Activated CD4-positive, alpha-beta T cell treated with anti-CD3 and anti-CD28 coated beads, Interleukin-2, amount 50 U/mL, for 1 hour (primary cell): ENCODE results near the gene WWTR1.
A peak's percentile ranks its signal among the peaks of the same experiment; 100 is the strongest.

Source experiments
- DNase-seq: peaks from one replicate; pipeline ENCODE4 v3.0.0-alpha.2; 2020

WWTR1 gene

GRCh38 chr3:149657926-149658743 lies at the start of gene WWTR1:
WWTR1 (minus strand) TSS chr3:149658025; CDS start chr3:149657306, 719 bp downstream.
- DNase-seq, result peak; percentile 2

DNA sequence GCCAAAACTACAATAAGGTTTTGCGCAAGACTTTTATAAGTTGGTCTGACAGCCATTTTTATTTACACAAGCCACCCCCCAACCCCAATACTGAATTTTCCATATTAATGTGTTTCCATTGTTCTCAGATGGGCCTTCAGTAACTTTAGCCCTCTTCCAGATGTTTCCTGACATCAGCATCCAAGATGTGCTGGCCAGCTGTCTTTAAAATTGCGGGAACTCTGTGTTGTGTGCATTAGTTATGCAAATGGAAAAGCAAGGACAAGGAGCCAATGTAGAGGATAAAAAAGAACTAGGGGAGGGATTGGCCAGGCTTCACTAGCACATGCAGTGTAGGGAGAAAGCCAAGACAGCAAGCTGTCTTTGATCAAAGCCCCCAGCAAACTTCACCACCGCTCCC lies 49.1 kb upstream of the WWTR1 start:
- DNase-seq, result no peak

GRCh38 chr3:149705416-149705815 lies 47.6 kb upstream of the WWTR1 start:
- no peak for DNase-seq

- DNase-seq, result no peak
These were observed 45.6 kb upstream of the WWTR1 start for GRCh38 chr3:149703466-149703865.

- no peak for DNase-seq
These were observed 45.0 kb upstream of the WWTR1 start for GRCh38 chr3:149702691-149703441.

- DNase-seq, result no peak
These were observed 44.1 kb upstream of the WWTR1 start for GRCh38 chr3:149701977-149702350.

- no peak for DNase-seq
These were observed 43.6 kb upstream of the WWTR1 start for GRCh38 chr3:149701206-149701976.

GRCh38 chr3:149688122-149688757 lies 30.4 kb upstream of the WWTR1 start:
- DNase-seq, result no peak

DNA sequence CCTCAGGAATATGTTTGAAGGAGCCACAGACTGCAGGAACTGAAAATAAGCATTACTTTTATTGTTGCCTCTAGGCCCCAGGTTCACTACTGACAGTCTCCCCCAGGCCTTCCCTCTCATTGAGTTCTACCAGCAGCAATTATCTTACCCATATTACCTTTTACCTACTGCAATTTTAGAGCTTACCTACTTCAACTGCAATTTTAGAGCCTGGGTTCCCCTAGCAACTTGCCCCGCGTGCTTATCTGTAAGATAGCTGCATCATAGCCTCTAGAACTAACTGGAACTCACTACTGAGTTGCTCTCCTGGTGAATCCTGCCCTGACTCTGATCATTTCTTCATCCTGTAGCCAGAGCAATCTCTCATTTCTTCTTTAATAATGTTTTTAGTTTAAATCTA lies 29.2 kb upstream of the WWTR1 start:
- DNase-seq, result no peak

DNA sequence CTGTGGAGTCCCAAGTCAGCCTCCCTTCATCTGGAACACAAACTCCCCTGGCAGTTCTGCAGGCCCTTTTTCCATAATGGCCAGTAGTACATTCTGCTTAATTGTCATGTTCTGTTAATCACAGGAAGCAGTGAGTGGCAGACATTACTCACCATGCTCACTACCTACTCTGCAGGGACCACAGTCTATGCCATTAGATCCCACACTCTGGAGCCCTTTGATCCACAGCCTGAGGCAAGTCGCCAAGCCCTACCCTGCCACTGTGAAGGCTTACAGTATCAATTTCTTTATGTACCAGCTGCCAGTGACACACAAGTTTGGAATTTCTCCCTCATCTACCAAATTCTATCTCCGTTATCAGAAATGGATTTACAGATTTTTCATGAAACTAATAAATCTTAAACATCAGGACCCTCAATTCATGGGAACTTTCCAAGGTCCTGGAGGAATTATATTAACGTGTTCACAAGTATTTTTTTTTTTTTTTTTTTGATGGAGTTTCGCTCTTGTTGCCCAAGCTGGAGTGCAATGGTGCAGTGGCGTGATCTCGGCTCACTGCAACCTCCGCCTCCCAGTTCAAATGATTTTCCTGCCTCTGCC lies 20.6 kb upstream of the WWTR1 start:
- DNase-seq, result peak; percentile 2

- no peak for DNase-seq
These were observed 15.6 kb upstream of the WWTR1 start for GRCh38 chr3:149673393-149673792.

DNA sequence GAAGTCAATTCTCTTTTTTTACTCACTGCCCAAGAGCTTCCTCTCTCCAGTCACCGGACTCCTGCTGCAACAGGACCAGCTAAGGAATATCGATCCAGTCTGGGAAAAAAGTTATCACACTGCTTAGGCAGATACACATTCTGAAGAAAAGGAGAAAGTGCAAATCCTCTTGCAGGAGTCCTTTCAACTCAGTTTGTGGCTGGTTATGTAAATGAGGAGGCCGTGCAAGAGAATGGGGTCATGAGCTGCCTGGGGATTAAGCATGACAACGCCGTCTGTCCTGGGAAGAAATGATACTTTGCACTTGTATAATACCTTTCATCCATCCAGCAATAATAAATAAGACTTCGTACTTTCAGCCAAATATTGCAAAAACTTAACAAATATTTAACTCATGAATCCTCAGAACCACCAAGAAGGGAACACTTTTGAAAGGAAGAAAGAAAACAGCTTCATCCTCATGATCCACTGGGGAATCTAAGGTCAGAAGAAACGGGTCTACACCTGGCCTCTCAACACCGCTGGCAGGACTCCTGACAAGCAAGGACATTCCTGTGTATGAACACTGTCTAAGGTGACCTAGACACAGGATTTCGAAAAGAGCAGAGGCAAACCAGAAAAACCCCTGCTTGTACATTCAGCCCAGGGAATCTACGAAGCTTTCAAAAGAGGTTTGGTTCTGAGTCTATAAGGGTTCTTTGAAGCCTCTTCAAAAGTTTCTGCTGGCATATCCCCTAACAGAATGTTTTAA lies 13.1 kb upstream of the WWTR1 start:
- no peak for DNase-seq

GRCh38 chr3:149667576-149667975 lies 9.8 kb upstream of the WWTR1 start:
- no peak for DNase-seq

DNA sequence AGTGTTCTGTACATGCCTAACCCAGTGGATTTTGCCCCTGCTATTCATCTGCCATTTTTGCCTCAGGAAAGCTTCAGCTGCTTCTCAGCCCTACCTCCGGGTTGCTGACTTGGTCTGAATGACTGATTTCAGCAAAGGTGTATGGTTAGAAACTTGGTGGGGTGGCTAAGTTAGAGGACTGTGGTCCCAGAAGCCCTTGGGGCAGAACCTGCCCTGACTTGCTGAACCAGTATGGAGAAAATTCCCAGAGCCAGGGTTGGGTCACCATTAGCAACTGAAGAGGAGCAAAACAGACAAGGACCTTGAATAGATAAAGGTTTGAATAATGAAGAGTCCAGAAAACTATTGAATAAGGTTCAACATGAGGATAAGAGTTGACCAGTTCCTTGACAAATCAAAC lies 6.1 kb upstream of the WWTR1 start:
- no peak for DNase-seq

GRCh38 chr3:149662240-149662887 lies 4.5 kb upstream of the WWTR1 start:
- DNase-seq, result no peak

GRCh38 chr3:149660462-149660861 lies 2.6 kb upstream of the WWTR1 start:
- no peak for DNase-seq

DNA sequence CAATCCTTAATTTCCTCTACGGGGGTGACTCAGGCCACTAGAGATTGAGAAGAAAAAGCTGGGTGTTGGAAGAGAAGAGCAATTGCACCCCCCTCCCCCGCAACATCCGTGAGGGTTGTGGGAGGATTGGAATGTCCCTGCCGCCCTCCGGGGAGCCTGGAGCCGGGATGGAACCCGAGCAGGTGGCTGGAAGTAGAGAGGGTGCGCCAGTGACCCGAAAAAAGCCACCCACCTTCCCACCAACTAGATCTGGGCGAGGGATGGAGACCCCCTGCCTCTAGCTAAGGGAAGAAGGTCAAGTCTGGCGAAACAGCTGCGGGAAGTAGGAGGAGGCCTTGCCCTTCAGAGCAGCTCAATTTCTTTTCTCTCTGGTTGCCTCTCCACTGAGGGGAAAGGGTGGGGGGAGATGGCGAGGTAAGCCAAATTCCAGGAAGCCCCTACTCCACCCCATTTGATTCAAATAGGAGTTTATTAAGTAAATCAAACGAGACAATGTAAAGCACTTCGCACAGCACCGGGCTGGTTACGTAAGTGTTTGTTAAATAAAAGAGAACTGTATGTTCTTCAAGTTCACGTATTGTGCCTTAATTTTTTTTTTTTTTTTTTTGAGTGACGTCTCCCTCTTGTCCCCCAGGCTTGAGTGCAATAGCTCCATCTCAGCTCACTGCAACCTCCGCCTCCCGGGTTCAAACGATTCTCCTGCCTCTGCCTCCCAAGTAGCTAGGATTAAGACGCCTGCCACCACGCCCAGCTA lies 1.1 kb upstream of the WWTR1 start:
- DNase-seq, result no peak

DNA sequence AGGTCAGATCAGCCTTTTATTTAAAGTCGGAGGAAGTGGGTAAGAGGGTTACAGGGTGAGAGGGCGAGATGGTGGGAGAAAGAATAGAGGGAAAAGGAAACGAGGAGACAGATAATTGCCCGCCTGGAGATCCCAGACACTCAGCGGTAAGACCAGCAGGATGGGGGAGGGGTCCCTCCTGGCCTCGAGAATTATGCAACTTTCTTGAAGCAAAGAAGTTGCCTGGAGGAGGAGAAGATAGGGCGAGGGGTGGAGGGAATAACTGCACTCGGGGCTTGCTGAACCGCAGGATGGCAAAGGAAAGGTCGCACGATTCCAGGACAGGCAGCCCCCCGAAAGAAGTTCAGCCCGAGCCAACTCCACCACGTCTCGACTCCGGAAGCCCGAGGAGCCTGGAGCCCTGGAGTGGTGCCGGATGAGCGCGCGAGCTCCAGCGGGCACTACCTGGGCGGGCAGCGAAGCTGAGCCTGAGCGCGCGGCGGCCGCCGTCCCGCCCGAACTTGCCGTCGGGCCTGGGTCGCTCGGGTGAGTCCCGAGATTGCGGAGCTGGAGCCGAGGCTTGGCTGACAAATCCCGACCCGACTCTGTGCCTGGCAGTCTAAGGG lies 402 bp downstream of the WWTR1 start:
- no peak for DNase-seq

GRCh38 chr3:149655826-149656574 lies 1.8 kb downstream of the WWTR1 start:
- no peak for DNase-seq
